Upper lobe of left lung (tissue), 6 donors: ENCODE results near the gene LIPC. TPM values are rescaled to one million over a fixed set of nuclear protein-coding genes. Genes with fewer than 3 reads are reported as not detected.

Source experiments
- ATAC-seq, 2 donors: fragments of 200-7000 bp; cut with Tn5 transposase; one replicate each; pipeline ENCODE4 v1.9.1; 2022; ENCODE audit warnings: mild to moderate bottlenecking in 2 of 2, moderate library complexity in 2 of 2; ENCODE audit not compliant: low FRiP score in 2 of 2
- DNase-seq, 2 donors: peaks; one replicate each; pipeline ENCODE4 v3.0.0-alpha.2; 2019 to 2020
- H3K27ac ChIP-seq, 4 donors: fragments of 200-600 bp; sonication (generic); one replicate each; pipeline ENCODE4 v1.5.1; 2016 to 2019
- H3K27me3 ChIP-seq, 4 donors: fragments of 200-600 bp; sonication (generic); one replicate each; pipeline ENCODE4 v1.5.1; 2017 to 2019
- H3K36me3 ChIP-seq, 4 donors: fragments of 200-600 bp; sonication (generic); one replicate each; pipeline ENCODE4 v1.5.1; 2016 to 2019
- H3K4me1 ChIP-seq, 4 donors: fragments of 200-600 bp; sonication (generic); one replicate each; pipeline ENCODE4 v1.5.1; 2018 to 2019
- H3K4me3 ChIP-seq, 4 donors: fragments of 200-600 bp; sonication (generic); one replicate each; pipeline ENCODE4 v1.5.1; 2017 to 2019; ENCODE audit warnings: mild to moderate bottlenecking in 2 of 4, moderate library complexity in 1 of 4
- H3K9me3 ChIP-seq, 4 donors: fragments of 200-600 bp; sonication (generic); one replicate each; pipeline ENCODE4 v1.5.1; 2018 to 2019
- CTCF ChIP-seq, 6 experiments: fragments of 450-650 bp in 4 of 6; fragments of 200-600 bp in 2 of 6; sonication (generic) in 2 of 6; IDR thresholded peaks; one replicate each; pipeline ENCODE4 v1.5.1; 2016 to 2019; ENCODE audit warnings: antibody characterized with exemption in 6 of 6
- EP300 ChIP-seq, 4 donors: sonication (generic); formaldehyde crosslinking; IDR thresholded peaks; one replicate each; pipeline ENCODE4 v1.5.1; 2017; ENCODE audit warnings: antibody characterized with exemption in 4 of 4, control low read depth in 2 of 4
- POLR2A ChIP-seq, 4 donors: fragments of 450-650 bp; IDR thresholded peaks; one replicate each; pipeline ENCODE4 v1.5.1; 2016 to 2017; ENCODE audit warnings: antibody characterized with exemption in 4 of 4, mild to moderate bottlenecking in 2 of 4
- POLR2AphosphoS5 ChIP-seq, 2 donors: sonication (generic); formaldehyde crosslinking; IDR thresholded peaks; one replicate each; pipeline ENCODE4 v1.5.1; 2017; ENCODE audit warnings: antibody characterized with exemption in 2 of 2
- WGBS, 2 donors: methylation state at CpG; one replicate each; pipeline ENCODE4 v1.1.5; 2017 to 2018; 5-methylcytosine and 5-hydroxymethylcytosine counted together
- total RNA-seq, 6 donors: library from RNA; depleted of rRNA in 4 of 6; stranded (reverse); fragments of >200 nt in 4 of 6; gene quantifications; one replicate each; pipeline versions ENCODE4 v1.1.0 to v1.2.1, GENCODE V29; 2016 to 2021
- donor health status: DM: no; HTN: no; CAD: no; lungs with moderate emphysema.
- donor health status: DM: no; HTN: yes; CAD: no; lungs with severe emphysema.

Gene LIPC
- total RNA-seq, 6 donors from 2014 or later: 0.40 to 0.89 (median 0.75) TPM; not detected in 2

GRCh38 chr15:58490888-58491473, 59.2 kb downstream of the LIPC start:
- Histone ChIP-seq H3K27me3 (no peaks in the 10 kb centered on the region), H3K9me3 (peaks cover 0 to 8% (median 5%) of the 10 kb centered on the region in 4 donors), H3K36me3 (no peaks in the 10 kb centered on the region), H3K27ac (no peak overlapping the region), H3K4me1 (peaks cover 0 to 7% (median 0%) of the 10 kb centered on the region in 4 donors), H3K4me3 (no peak overlapping the region)
- DNase-seq: no peak
- WGBS, 2 donors: 84 to 93% methylated on average over 6 of the region's 6 CpGs
- peak in 1 of 2 donors; percentile 27 for ATAC-seq
- no peak for TF ChIP-seq POLR2A (IDR thresholded peaks at IDR 0.05)
- TF ChIP-seq EP300 (IDR thresholded peaks at IDR 0.05): no peak
- TF ChIP-seq POLR2AphosphoS5 (IDR thresholded peaks at IDR 0.05): no peak
- no peak for TF ChIP-seq CTCF (IDR thresholded peaks at IDR 0.05)

- H3K27me3 ChIP-seq: no peaks in the 10 kb centered on the region
- H3K4me1 ChIP-seq: peaks cover 0 to 7% (median 0%) of the 10 kb centered on the region in 4 donors
- DNase-seq (no peak), ATAC-seq (no peak)
- WGBS, 2 donors: 47 to 68% methylated on average over 2 of the region's 3 CpGs
- H3K27ac ChIP-seq: peak overlapping the region in 1 of 4 donors; percentile 15
- no peaks in the 10 kb centered on the region for H3K36me3 ChIP-seq
- TF ChIP-seq CTCF (IDR thresholded peaks at IDR 0.05): no peak
- TF ChIP-seq POLR2A (IDR thresholded peaks at IDR 0.05): no peak
- no peak for TF ChIP-seq POLR2AphosphoS5 (IDR thresholded peaks at IDR 0.05)
- no peak for TF ChIP-seq EP300 (IDR thresholded peaks at IDR 0.05)
- peaks cover 0 to 8% (median 5%) of the 10 kb centered on the region in 4 donors for H3K9me3 ChIP-seq
- H3K4me3 ChIP-seq: no peak overlapping the region
Observed at GRCh38 chr15:58491499-58492202, 59.9 kb downstream of the LIPC start.

- DNase-seq (no peak), ATAC-seq (no peak)
- Histone ChIP-seq H3K4me3 (no peak overlapping the region), H3K36me3 (no peaks in the 10 kb centered on the region), H3K27ac (no peak overlapping the region), H3K27me3 (no peaks in the 10 kb centered on the region), H3K9me3 (peaks cover 0 to 8% (median 5%) of the 10 kb centered on the region in 4 donors), H3K4me1 (peaks cover 0 to 7% (median 0%) of the 10 kb centered on the region in 4 donors)
- 77 to 78% methylated on average over 7 of the region's 7 CpGs for WGBS, 2 donors
- TF ChIP-seq POLR2A (IDR thresholded peaks at IDR 0.05) (no peak), EP300 (IDR thresholded peaks at IDR 0.05) (no peak), CTCF (IDR thresholded peaks at IDR 0.05) (no peak), POLR2AphosphoS5 (IDR thresholded peaks at IDR 0.05) (no peak)
Observed at GRCh38 chr15:58492661-58493397, 61.0 kb downstream of the LIPC start.

GRCh38 chr15:58494567-58494966, 62.8 kb downstream of the LIPC start:
- TF ChIP-seq POLR2A (IDR thresholded peaks at IDR 0.05): no peak
- no peak for TF ChIP-seq CTCF (IDR thresholded peaks at IDR 0.05)
- no peak for TF ChIP-seq POLR2AphosphoS5 (IDR thresholded peaks at IDR 0.05)
- TF ChIP-seq EP300 (IDR thresholded peaks at IDR 0.05): no peak
- DNase-seq (no peak), ATAC-seq (no peak)
- Histone ChIP-seq H3K9me3 (peaks cover 0 to 3% (median under 1%) of the 10 kb centered on the region in 4 donors), H3K36me3 (no peaks in the 10 kb centered on the region), H3K4me3 (no peak overlapping the region), H3K4me1 (peaks cover 0 to 7% (median 0%) of the 10 kb centered on the region in 4 donors), H3K27ac (no peak overlapping the region), H3K27me3 (no peaks in the 10 kb centered on the region)
- 88 to 92% methylated on average over 1 of the region's 1 CpG for WGBS, 2 donors
